Non-pigmented ciliary epithelial cell (primary cell): ENCODE results near the gene PARG.
"Not testable (repeated sequence)": the region's sequence is repeated elsewhere in the genome, so short reads cannot be mapped to it uniquely, and the experiment has no call there.

Experiments
- DNase-seq: peaks from one replicate; pipeline ENCODE4 v3.0.0-alpha.2; 2010; ENCODE audit warnings: low read depth

The PARG gene

GRCh38 chr10:49941447-49942338 lies at the start of gene PARG, which contains the start of gene TIMM23B:
TSS of gene PARG (minus strand) at chr10:49942027. CDS start at chr10:49941725, 302 bp downstream.
TSS of gene TIMM23B (plus strand) at chr10:49942053. CDS start at chr10:49942195, 142 bp downstream.
- not testable (repeated sequence) for DNase-seq

- not testable (repeated sequence) for DNase-seq
Observed at GRCh38 chr10:49988376-49988775, 46.5 kb upstream of the PARG start, which contains the start of gene AGAP6. TSS of gene AGAP6 (plus strand) at chr10:49988406. CDS start at chr10:49988716, 310 bp downstream.

DNA sequence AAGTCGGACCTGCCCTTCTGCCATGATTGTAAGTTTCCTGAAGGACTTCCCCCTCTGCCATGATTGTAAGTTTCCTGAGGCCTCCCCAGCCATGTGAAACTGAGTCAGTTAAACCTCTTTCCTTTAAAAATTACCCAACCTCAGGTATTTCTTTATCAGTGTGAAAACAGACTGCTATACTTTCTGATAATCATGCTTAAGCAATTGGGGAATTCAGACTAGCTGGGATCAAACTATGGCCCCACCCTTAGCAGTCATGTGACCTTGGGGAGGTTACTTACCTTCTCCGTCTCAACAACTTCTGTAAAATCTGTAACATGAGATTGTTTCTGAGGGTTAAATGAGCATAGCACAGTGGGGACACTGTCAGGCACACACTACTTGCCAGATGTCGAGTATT lies 45.4 kb upstream of the PARG start:
- DNase-seq, result not testable (repeated sequence)

- DNase-seq, result not testable (repeated sequence)
Observed at GRCh38 chr10:49977756-49978155, 35.9 kb upstream of the PARG start.

- DNase-seq, result not testable (repeated sequence)
Observed at GRCh38 chr10:49972094-49972493, 30.3 kb upstream of the PARG start.

DNA sequence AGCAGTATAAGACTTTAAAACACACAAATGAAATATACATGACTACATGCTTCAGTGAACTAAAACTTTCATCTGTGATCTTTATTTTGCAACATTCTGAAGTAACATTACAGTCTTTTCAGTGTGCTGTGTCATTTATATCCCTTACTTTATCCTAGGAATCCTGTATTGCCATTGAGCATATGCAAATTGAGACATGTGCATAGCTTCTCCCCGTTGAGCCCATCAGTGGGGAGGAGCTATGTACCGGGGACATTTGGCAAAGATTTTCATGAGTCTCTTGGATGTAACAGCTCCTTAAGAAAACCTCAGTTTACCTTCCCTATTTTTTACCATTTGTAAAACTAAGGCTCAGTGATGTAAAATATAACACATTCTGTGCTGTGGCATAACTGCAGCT lies 29.6 kb upstream of the PARG start:
- not testable (repeated sequence) for DNase-seq

- not testable (repeated sequence) for DNase-seq
Observed at GRCh38 chr10:49970331-49970857, 28.6 kb upstream of the PARG start.

- not testable (repeated sequence) for DNase-seq
Observed at GRCh38 chr10:49953122-49953521, 11.3 kb upstream of the PARG start.

DNA sequence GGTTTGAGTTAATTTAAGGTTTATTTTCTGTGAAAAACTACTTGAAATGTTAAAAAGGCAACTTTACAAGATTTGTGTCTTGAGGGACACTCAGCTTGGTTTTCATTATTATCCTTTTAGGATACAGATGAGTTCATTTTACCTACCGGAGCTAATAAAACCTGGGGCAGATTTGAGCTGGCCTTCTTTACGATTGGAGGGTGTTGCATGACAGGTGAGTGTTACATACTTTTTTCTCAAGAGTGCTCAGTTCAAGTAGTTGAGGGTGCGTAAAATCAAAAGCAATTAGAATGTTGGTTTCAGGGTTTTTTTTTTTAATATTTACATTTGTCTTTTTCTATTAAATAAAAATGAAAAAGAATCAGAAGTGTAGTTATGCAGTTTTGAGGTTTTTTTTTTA lies 10.2 kb upstream of the PARG start:
- not testable (repeated sequence) for DNase-seq

- not testable (repeated sequence) for DNase-seq
Observed at GRCh38 chr10:49948737-49949136, 6.9 kb upstream of the PARG start.

GRCh38 chr10:49948142-49948541 lies 6.3 kb upstream of the PARG start:
- DNase-seq, result not testable (repeated sequence)

DNA sequence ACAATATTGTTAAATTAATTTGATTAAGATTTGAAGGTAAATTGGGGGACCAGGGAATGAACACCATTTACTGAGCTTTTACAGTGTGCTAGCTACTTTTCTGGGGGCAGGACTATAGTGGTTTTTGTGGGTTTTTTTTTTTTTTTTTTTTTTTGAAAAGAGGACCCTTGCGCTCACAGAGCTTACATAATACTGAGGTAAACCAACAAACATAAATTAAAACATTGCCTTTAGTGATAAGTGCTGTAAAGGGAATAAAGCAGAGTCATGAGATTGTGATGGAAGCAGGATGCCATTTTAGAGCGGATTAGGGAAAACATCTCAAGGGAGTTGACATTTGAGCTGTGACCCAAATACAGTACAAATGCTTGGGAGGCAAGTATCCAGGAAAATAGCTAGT lies 1.8 kb upstream of the PARG start:
- DNase-seq, result not testable (repeated sequence)

DNA sequence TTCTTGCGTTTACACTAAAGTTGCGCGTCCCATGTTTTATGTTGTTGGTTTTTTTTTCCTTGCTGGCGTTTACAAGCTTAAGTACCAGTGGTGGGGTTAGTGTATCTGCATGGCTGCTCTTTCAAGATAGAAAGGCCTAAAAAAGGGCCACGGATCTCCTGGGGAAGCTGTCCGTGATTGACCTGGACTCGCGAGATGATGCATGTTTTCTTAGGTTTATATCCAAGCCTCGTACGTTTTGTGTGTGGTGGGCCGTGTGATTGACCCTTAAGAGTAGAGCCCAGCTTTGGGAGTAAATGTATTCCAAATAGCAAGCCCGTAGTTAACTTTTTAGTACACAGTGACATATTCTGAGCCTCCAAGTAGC lies 495 bp upstream of the PARG start:
- not testable (repeated sequence) for DNase-seq

GRCh38 chr10:49931959-49932728 lies 9.7 kb downstream of the PARG start:
- DNase-seq, result not testable (repeated sequence)

- DNase-seq, result not testable (repeated sequence)
Observed at GRCh38 chr10:49931276-49931675, 10.6 kb downstream of the PARG start.

DNA sequence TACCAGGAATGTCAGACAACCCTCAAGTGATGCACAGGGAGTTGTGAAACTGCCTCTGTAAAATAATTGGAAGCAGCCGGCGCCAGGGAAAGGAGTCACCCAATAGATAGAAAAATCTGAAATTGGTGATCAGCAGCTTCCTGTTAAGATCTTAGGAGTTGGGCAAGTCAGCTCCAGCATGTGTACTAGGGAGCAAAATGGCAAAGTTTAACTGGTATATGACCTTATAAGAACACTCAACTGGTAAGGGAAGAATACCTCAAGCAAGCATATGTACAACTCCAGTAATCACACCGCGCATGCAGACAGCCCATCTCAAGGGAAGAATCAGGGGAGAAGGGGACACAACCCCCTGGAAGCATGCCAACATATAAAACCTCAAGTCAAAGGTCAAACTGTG lies 18.3 kb downstream of the PARG start:
- not testable (repeated sequence) for DNase-seq

DNA sequence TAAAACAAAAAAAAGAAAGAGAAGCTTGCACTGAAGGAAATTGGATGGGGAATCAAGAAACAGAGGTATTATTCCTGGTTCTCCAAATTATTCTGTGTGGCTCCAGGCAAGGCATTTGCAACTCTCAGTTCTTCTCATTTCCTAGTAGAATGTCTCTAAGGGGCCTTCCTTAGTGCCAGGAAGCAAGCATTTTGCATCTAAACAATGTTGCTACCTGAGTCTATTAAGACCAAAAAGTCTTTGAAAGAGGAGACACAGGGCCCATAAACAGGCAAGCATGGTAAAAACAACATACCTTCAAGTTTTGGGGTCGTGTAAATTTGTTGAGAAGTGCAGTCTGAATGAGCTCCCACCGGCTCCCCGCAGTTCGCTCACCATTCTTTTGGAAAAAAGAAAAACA lies 19.8 kb downstream of the PARG start:
- not testable (repeated sequence) for DNase-seq

- not testable (repeated sequence) for DNase-seq
Observed at GRCh38 chr10:49917927-49918326, 23.9 kb downstream of the PARG start.

GRCh38 chr10:49916451-49916850 lies 25.4 kb downstream of the PARG start:
- DNase-seq, result not testable (repeated sequence)

DNA sequence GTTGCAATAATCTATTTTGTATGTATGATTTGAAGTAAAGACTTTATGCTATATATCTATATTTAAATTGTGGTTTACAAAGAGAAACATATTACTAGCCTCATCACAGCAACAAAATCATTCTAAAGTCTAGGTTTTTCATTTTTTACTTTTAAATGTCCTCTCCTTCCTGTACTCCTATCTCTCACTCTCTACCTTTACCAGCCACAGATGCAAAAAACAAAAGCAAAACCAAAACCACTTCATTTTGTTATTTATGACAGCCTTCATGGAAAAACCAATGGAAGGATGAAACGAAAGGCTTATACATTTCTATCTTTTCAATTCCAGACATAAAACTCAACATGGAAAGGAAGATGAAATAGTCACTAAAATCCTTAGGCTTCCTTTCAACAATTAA lies 31.5 kb downstream of the PARG start:
- DNase-seq, result not testable (repeated sequence)

DNA sequence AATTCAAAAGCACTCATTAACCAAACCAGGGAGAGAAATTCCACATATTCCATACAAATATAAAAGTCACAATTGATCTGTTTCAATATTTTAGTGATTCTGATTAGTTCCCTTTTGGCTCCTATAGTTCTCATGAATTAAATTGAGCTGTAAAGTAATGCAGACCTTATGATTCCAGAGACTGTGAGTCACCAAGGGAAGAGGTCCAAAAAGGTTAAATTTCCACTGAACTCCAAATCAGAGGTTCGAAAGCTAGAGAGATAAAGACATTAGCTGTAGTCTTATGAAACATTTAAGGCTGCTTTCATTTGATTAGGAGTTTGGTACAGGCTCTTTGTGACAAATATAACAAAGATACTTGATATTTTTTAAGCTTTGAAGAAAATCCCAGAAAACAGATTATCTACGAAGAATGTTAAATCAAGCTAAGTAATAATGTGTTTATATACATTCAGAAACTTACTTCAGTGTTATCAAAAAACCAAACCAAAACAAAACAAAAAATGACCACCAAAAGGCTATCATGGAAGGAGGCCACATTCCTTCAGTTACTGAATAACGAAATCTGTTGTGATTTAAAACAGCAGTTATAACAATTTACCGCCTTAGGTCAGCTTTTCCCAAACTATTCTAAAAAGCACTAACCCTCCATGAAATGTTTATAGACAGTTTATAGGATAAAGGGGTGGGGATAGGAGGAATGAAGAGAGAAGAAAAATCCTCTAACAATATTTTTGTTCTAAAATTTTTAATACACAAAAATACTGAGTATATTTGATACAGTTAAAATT lies 33.3 kb downstream of the PARG start:
- DNase-seq, result not testable (repeated sequence)
